ENCODE data around the gene LRP2.

The LRP2 gene

GRCh38 chr2:169109502-169110409 is 252.6 kb downstream of the LRP2 start:
- in situ Hi-C loops (cut with MboI; ENCODE audit: low pct_unique_long_range_greater_than_20kb, low sequenced_read_pairs), result loop anchor here (25.0 kb wide), 1 partner anchor 147 kb away; no protein-coding TSS in a partner anchor
- DNase-seq, result peak; percentile 72

DNA sequence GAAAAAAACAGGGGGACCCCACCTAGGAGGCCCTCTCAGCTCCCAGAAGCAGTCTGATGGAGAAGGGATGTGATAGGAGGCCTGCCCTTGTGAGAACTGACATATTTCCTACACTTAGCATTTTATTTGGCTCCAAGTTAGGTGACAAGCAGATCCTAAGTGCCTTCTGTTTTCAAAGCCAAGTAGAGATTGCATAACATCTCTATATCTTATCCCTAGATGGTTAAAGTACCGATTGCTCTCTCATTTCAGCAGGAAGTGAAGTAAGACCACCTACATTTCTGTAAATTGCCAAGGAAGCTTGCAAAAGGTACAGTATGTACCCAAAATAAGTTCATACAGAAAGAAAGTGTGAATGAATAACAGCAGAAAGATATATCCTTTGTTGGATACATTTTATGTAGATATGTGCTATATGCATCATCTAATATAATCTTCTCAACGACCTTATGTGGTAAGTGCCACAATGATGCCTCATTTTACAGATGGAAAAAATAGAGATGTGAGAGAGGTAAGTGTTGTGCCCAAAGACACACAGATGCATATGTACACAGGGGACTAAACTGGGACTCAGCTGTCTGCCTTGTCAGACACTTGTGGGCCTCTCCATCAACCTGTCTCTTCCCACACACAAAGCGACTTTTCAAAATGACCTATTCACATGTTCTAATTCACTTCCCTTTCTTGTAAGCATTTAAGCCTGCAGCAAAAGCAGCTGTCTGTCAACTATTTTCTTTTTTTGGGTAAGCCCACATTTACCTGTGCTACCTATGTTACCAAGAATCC is 254.0 kb downstream of the LRP2 start:
- in situ Hi-C loops (cut with MboI; ENCODE audit: low pct_unique_long_range_greater_than_20kb, low sequenced_read_pairs), result loop anchor here (25.0 kb wide), 1 partner anchor 146 kb away; no protein-coding TSS in a partner anchor
- no peak for DNase-seq

GRCh38 chr2:169107645-169108044 is 254.7 kb downstream of the LRP2 start:
- in situ Hi-C loops (cut with MboI; ENCODE audit: low pct_unique_long_range_greater_than_20kb, low sequenced_read_pairs), result loop anchor here (25.0 kb wide), 1 partner anchor 145 kb away; no protein-coding TSS in a partner anchor
- DNase-seq, result peak; percentile 57

- in situ Hi-C loops (cut with MboI; ENCODE audit: low pct_unique_long_range_greater_than_20kb, low sequenced_read_pairs), result loop anchor here (25.0 kb wide), 1 partner anchor 145 kb away; no protein-coding TSS in a partner anchor
Observed at GRCh38 chr2:169106563-169107545, 255.5 kb downstream of the LRP2 start.

DNA sequence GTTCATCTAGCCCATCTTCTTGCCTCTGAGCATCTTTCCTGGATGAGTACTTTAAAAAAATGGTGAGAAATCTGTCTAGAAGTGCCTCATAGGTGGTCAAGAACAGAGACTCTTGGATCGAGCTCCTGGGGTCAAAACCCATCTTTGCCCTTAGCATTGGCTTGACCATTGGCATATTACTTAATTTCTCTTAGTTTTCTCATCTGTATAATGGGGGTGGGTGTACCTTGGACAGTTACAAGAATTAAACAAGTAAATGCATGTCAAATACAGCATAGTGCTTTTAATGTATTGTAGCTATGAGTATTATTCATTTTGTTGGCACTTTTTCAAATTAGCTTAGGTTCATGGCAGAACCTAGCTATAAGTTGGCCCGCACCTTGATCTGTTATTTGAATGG is 256.2 kb downstream of the LRP2 start:
- in situ Hi-C loops (cut with MboI; ENCODE audit: low pct_unique_long_range_greater_than_20kb, low sequenced_read_pairs), result loop anchor here (25.0 kb wide), 1 partner anchor 144 kb away; no protein-coding TSS in a partner anchor
- DNase-seq, result no peak

More at GRCh38 chr2:169106563-169107545, 255.5 kb downstream of the LRP2 start:
- DNase-seq, result peak; percentile 47

DNA sequence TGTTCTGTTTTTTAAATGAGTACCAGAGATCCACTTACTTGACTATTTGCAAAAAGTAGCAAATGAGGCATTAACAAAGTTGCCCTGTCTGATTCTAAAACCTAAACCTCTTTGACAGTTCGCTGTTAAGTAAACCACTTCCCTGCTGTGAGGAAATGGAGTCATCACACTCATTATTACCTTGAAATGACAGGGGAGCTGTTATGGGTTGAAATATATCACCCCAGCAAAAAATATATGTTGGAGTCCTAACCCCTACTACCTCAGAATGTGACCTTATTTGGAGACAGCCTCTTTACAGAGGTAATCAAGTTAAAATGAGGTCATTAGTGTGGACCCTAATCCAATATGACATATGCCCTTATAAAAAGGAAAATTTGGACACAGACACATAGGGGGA is 256.9 kb downstream of the LRP2 start:
- in situ Hi-C loops (cut with MboI; ENCODE audit: low pct_unique_long_range_greater_than_20kb, low sequenced_read_pairs), result loop anchor here (25.0 kb wide), 1 partner anchor 143 kb away; no protein-coding TSS in a partner anchor
- no peak for DNase-seq

- in situ Hi-C loops (cut with MboI; ENCODE audit: low pct_unique_long_range_greater_than_20kb, low sequenced_read_pairs), result loop anchor here (25.0 kb wide), 1 partner anchor 143 kb away; no protein-coding TSS in a partner anchor
Observed at GRCh38 chr2:169104848-169105247, 257.5 kb downstream of the LRP2 start.

DNA sequence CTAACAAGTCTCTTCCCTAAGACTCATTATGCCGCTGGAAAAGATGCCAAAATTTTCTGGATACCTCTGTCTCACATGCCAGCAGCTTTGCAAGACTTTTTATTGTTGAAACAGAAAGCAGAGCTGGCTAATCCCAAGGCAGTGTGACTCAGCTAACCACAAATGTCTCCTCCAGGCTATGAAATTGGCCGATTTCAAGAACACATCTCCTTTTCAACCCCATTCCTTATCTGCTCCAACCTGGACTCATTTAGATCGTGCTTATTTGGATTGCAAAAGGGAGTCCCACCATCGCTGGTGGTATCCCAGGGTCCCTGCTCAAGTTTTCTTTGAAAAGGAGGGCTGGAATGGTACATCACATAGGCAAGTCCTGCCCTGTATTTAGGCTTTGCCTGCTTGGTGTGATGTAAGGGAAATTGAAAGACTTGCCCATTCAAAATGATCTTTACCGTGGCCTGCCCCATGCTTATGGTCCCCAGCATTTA is 266.7 kb downstream of the LRP2 start:
- peak; percentile 52 for DNase-seq
- in situ Hi-C loops (cut with MboI; ENCODE audit: low pct_unique_long_range_greater_than_20kb, low sequenced_read_pairs), result no loop called here

More at GRCh38 chr2:169104848-169105247, 257.5 kb downstream of the LRP2 start:
- no peak for DNase-seq

DNA sequence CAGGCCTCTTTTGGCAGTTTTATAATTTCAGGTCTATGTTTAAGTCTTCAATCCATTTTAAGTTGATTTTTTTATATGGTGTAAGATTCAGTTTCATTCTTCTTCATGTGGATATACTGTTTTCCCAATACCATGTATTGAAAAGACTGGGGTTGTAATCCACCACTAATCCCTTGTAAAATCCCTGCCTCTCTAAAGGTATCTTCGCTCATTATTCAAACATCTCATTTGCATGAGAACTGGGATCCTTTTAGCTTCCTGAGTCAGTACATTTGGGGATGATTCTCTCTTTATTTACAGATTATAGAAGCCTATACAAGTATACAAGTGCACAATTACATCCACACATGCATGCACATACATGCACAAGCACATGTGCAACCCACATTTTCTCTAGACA is 267.7 kb downstream of the LRP2 start:
- in situ Hi-C loops (cut with MboI; ENCODE audit: low pct_unique_long_range_greater_than_20kb, low sequenced_read_pairs), result no loop called here

GRCh38 chr2:169093535-169093934 is 268.8 kb downstream of the LRP2 start:
- in situ Hi-C loops (cut with MboI; ENCODE audit: low pct_unique_long_range_greater_than_20kb, low sequenced_read_pairs), result no loop called here
- no peak for DNase-seq

More for the DNA sequence above, 267.7 kb downstream of the LRP2 start:
- no peak for DNase-seq

DNA sequence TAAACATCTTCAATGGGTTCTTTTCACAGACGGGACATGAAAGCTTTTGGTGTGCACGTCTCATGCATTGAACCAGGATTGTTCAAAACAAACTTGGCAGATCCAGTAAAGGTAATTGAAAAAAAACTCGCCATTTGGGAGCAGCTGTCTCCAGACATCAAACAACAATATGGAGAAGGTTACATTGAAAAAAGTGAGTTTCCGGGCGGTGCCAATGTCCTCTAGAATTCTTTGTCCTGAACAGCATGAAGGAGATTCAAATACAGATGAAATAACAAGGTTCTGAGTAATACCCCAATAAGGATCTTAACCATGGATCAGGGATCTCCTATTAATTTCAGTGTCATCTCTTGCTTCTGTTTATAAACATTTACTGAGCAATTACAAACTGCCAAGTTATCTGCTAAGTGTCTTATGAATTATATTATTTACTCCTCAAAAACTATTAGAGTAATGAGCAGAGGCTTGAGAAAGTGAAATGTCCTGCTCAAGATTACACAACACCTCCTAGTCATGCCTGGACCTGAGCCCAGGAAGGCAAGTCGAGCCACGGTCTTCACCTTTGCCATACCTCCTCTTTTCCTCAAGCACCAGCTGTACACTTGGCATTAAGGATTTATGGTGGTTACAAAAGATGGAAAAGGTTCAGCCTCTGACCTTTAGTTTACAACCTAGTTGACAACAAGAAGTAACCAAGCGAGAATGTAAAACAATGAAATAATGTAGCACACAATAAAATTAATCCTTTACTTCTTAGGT is 270.4 kb downstream of the LRP2 start:
- no peak for DNase-seq
- in situ Hi-C loops (cut with MboI; ENCODE audit: low pct_unique_long_range_greater_than_20kb, low sequenced_read_pairs), result no loop called here

GRCh38 chr2:169091256-169091655 is 271.1 kb downstream of the LRP2 start:
- in situ Hi-C loops (cut with MboI; ENCODE audit: low pct_unique_long_range_greater_than_20kb, low sequenced_read_pairs), result no loop called here
- DNase-seq, result no peak

GRCh38 chr2:169090133-169090820 is 272.1 kb downstream of the LRP2 start:
- DNase-seq, result no peak

GRCh38 chr2:169089182-169089581 is 273.2 kb downstream of the LRP2 start:
- in situ Hi-C loops (cut with MboI; ENCODE audit: low pct_unique_long_range_greater_than_20kb, low sequenced_read_pairs), result no loop called here
- DNase-seq, result no peak

More at GRCh38 chr2:169090133-169090820, 272.1 kb downstream of the LRP2 start:
- in situ Hi-C loops (cut with MboI; ENCODE audit: low pct_unique_long_range_greater_than_20kb, low sequenced_read_pairs), result no loop called here

DNA sequence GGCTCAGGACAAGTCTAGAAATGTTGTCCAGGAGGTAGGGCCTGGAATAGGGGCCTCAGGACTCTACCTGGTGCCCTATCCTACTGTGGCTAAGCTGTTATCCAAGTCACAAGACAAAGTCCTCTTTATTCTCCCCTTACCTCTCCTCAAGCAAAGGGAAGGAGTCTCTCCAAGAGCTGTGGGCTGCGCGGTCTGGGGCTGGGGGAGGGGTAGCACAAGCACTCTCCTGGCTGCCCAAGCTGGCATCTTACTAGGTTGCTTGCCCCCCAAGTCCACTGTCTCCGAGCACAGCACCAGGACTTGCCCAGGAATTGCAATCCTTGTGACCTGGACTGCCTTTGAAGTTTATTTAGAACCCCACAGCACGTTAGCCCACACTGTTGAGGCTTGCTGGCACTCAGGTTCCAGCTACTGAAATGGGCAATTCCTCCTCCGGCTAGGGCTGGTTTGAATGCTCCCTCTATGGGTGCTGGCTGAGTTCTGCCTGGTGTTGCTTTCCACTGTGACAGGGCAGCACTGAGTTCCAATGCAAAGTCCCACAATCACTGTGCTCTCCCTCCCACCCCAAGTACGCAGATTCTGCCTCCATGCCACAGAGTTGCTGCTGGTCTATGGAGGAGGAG is 274.5 kb downstream of the LRP2 start:
- in situ Hi-C loops (cut with MboI; ENCODE audit: low pct_unique_long_range_greater_than_20kb, low sequenced_read_pairs), result no loop called here
- no peak for DNase-seq

DNA sequence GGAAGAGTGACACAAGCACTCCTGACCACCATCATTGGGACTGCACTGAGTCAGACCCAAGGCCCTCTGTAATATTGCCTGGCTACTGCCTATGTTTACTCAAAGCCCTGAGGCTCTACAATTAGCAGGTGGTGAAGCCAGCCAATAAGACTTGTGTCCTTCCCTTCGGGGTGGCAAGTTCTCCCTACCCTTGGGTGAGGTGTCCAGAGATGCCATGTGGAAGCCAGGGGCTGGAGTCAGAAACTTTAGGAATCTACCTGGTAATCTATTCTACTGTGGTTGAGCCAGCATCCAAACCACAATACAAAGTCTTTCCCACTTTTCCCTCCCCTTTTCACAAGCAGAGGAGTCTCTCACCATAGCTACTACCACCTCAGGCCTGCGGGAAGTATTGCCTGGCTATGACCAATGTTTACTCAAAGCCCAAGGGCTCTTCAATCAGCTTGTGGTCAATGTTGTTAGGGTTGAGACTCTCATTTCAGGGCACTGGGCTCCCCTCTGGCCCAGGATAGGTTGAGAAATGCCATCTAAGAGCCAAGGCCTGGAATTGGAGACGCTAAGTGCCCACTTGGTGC is 275.4 kb downstream of the LRP2 start:
- DNase-seq, result no peak

More for the DNA sequence above, 275.4 kb downstream of the LRP2 start:
- in situ Hi-C loops (cut with MboI; ENCODE audit: low pct_unique_long_range_greater_than_20kb, low sequenced_read_pairs), result no loop called here

Data from KBM-7 (cell line).